Measurements from ENCODE around the gene PNLDC1. TPM values are rescaled to one million over a fixed set of nuclear protein-coding genes. Genes with fewer than 3 reads are reported as not detected.

PNLDC1 gene
- total and polyA plus RNA-seq, 2 experiments from 2014 or later: not detected

DNA sequence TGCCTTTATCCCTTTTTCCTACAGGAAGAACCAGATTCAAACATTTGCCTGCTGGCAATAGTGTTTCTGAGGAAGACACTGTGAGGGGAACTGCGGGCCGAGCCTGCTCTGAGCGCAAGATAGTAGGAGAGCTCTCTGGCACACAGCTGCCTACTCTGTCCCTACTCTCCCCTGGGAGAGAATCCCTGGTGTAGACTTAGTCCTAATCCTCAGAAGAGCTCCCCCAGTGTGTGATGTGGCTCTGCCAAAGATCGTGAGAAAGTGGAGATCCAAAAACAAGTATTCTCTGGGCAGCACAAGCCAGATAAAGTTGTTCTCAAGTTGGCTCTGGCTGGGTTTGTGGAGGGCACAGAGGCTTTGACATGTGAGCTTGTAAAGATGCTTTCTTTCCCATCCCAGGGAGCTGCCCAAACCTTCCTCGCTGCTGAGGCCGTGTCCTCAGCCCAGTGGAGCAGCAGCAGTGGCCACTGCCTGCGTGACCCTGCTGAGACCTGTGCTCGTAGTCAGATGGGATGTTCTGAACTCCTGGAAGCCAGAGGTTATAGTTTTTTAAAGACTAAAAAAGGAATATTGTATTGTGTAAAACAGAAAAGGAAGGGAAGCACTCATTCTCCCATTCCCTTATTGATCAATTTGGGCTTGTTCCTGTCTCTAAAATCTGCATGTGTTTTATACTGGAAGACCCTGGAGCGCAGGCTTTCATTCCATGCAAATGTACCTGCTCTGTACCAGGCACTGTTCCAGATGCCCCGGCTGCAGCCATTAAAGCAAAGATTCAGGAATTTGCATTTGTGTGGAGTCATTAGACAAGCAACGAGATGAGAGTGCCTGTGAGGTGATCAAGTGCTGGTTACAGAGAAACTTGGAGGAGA lies 30.7 kb downstream of the PNLDC1 start:
- peak; percentile 32 for DNase-seq (ENCODE audit: low spot score)
- peak overlapping the region; percentile 82 for H3K27ac Mint-ChIP-seq
- H3F3A ChIP-seq (replicated peaks; ENCODE audit: low read depth): no peaks in the 10 kb centered on the region

More for the DNA sequence above, 30.7 kb downstream of the PNLDC1 start:
- Mint-ChIP-seq H3K4me1 (peaks cover 51% of the 10 kb centered on the region), H3K4me3 (peak overlapping the region; percentile 10; the same call in 1 of the 3 replicates), H3K36me3 (ENCODE audit: low read depth) (peaks cover 8% of the 10 kb centered on the region; the same call in 2 of the 3 replicates), H3K27me3 (ENCODE audit: insufficient read depth, low read depth, poor library complexity) (peaks cover 16% of the 10 kb centered on the region), H3K9me3 (peaks cover 8% of the 10 kb centered on the region; the same call in 1 of the 3 replicates)
- Histone ChIP-seq H3K4me3 (no peak overlapping the region), H3K79me2 (replicated peaks; ENCODE audit: insufficient read depth) (no peaks in the 10 kb centered on the region), H3K4me2 (peak overlapping the region; percentile 65; the same call in 1 of the 2 replicates), H2AFZ (peak overlapping the region; percentile 93; the same call in 1 of the 2 replicates), H4K20me1 (replicated peaks; ENCODE audit: insufficient read depth) (no peaks in the 10 kb centered on the region), H3K4me1 (ENCODE audit: insufficient read depth) (peaks cover 37% of the 10 kb centered on the region), H3K9me2 (ENCODE audit: insufficient read depth) (no peaks in the 10 kb centered on the region), H3K36me3 (ENCODE audit: insufficient read depth) (no peaks in the 10 kb centered on the region), H3K27ac (ENCODE audit: low read depth) (peak overlapping the region; percentile 63; the same call in 1 of the 2 replicates), H3K27me3 (ENCODE audit: insufficient read depth) (no peaks in the 10 kb centered on the region)
- TF ChIP-seq ZNF114 (CRISPR knock-in tag; IDR thresholded peaks at IDR 0.05): no peak
- TF ChIP-seq, protein P1, sequence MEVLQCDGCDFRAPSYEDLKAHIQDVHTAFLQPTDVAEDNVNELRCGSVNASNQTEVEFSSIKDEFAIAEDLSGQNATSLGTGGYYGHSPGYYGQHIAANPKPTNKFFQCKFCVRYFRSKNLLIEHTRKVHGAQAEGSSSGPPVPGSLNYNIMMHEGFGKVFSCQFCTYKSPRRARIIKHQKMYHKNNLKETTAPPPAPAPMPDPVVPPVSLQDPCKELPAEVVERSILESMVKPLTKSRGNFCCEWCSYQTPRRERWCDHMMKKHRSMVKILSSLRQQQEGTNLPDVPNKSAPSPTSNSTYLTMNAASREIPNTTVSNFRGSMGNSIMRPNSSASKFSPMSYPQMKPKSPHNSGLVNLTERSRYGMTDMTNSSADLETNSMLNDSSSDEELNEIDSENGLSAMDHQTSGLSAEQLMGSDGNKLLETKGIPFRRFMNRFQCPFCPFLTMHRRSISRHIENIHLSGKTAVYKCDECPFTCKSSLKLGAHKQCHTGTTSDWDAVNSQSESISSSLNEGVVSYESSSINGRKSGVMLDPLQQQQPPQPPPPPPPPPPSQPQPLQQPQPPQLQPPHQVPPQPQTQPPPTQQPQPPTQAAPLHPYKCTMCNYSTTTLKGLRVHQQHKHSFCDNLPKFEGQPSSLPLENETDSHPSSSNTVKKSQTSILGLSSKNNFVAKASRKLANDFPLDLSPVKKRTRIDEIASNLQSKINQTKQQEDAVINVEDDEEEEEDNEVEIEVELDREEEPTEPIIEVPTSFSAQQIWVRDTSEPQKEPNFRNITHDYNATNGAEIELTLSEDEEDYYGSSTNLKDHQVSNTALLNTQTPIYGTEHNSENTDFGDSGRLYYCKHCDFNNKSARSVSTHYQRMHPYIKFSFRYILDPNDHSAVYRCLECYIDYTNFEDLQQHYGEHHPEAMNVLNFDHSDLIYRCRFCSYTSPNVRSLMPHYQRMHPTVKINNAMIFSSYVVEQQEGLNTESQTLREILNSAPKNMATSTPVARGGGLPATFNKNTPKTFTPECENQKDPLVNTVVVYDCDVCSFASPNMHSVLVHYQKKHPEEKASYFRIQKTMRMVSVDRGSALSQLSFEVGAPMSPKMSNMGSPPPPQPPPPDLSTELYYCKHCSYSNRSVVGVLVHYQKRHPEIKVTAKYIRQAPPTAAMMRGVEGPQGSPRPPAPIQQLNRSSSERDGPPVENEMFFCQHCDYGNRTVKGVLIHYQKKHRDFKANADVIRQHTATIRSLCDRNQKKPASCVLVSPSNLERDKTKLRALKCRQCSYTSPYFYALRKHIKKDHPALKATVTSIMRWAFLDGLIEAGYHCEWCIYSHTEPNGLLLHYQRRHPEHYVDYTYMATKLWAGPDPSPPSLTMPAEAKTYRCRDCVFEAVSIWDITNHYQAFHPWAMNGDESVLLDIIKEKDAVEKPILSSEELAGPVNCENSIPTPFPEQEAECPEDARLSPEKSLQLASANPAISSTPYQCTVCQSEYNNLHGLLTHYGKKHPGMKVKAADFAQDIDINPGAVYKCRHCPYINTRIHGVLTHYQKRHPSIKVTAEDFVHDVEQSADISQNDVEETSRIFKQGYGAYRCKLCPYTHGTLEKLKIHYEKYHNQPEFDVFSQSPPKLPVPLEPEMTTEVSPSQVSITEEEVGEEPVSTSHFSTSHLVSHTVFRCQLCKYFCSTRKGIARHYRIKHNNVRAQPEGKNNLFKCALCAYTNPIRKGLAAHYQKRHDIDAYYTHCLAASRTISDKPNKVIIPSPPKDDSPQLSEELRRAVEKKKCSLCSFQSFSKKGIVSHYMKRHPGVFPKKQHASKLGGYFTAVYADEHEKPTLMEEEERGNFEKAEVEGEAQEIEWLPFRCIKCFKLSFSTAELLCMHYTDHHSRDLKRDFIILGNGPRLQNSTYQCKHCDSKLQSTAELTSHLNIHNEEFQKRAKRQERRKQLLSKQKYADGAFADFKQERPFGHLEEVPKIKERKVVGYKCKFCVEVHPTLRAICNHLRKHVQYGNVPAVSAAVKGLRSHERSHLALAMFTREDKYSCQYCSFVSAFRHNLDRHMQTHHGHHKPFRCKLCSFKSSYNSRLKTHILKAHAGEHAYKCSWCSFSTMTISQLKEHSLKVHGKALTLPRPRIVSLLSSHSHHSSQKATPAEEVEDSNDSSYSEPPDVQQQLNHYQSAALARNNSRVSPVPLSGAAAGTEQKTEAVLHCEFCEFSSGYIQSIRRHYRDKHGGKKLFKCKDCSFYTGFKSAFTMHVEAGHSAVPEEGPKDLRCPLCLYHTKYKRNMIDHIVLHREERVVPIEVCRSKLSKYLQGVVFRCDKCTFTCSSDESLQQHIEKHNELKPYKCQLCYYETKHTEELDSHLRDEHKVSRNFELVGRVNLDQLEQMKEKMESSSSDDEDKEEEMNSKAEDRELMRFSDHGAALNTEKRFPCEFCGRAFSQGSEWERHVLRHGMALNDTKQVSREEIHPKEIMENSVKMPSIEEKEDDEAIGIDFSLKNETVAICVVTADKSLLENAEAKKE (CRISPR knock-in tag; IDR thresholded peaks at IDR 0.05): peak; percentile 12; the same call in 1 of the 2 replicates
- peak; percentile 56 for ATAC-seq

All from GM23338 (cell line).